Activated CD4-positive, CD25-positive, alpha-beta regulatory T cell (primary cell): ENCODE measurements around the gene OR1S2.
"Not testable (repeated sequence)": the region's sequence is repeated elsewhere in the genome, so short reads cannot be mapped to it uniquely, and the experiment has no call there.

Experiments used
- DNase-seq, 4 experiments: peaks; one replicate each; lab custom pipeline; 2025; lab: John Stamatoyannopoulos, UW

OR1S2 gene, protein sequence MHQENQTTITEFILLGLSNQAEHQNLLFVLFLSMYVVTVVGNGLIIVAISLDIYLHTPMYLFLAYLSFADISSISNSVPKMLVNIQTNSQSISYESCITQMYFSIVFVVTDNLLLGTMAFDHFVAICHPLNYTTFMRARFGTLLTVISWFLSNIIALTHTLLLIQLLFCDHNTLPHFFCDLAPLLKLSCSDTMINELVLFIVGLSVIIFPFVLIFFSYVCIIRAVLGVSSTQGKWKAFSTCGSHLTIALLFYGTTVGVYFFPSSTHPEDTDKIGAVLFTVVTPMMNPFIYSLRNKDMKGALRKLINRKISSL

DNA sequence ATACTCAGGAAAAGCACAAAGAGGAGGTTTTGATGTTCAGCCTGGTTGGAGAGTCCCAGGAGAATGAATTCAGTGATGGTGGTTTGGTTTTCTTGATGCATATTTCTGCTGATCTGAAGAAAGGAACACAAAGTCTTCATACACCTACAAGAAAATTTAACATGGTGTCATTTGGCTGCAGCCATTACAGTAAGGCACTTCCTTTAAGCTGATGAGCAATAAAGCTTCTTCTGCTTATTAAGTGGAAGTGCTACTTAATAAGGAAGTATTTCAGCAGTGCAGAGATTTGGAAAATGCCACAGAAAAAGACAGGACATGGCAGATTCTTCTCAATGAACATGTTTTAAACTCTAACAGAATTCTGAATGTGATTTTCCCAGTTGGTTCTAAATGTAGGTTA lies at the start of gene OR1S2:
Gene OR1S2 (minus strand): TSS at position 101 of the 400 bp plus-strand sequence. CDS start 0 bp downstream, at position 101.
- no peak for DNase-seq

DNA sequence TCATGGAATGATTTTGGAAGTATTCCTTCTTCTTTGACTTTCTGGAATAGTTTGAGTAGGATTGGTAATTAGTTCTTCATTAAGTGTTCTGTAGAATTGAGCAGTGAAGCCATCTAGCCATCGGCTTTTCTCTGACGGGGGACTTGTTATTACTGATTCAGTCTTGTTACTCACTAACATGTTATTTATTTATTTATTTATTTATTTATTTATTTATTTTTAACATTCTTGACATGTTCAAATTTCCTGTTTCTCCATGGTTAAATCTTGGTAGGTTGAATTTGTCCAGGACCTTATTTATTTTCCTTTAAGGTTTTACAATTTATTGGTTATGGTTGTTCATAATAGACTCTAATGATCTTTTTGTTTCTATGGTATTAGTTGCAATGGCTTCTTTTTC lies 40.0 kb upstream of the OR1S2 start:
- DNase-seq, result no peak

DNA sequence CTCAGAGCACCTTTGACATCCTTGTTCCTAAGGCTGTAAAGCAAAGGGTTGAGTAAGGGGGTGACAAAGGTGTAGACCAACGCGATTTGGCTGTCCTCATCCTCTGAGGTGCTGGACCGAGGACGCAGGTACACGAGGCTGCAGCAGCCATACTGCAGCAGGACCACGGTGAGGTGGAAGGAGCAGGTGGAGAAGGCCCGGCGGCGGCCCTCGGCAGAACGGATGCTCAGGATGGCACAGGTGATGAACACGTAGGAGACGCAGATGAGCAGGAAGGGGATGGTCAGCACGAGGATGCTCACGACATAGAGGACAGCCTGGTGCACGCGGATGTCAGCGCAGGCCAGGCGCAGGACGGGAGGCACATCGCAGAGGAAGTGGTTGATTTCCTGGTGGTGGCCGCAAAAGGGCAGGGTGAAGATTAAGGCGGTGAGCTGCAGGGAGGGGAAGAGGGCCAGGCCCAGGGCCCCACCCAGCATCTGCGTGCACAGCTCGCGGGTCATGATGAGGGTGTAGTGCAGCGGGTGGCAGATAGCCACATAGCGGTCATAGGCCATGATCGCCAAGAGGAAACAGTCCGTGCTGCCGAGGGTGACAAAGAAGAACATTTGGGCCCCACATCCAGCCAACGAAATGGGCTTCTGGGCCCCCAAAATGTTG lies 24.1 kb upstream of the OR1S2 start:
- DNase-seq, result no peak

DNA sequence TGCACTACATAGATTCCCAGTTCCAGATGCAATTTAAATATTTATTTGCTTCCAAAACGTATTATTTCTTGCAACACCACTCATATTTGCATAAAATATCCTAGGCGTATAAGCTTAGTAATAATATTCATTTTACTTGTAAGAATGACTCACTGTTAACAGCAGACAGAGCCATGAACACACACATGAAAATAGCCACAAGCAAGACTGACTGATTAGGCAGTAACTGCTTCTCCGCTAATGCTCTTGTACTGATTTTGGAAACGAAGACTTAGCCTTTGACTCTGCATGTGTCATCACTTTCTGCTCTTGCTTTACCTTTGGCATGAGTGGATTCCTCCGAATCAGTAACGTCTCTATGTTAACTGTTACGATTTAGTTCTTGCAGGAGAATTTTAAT lies 18.8 kb upstream of the OR1S2 start:
- DNase-seq, result no peak

DNA sequence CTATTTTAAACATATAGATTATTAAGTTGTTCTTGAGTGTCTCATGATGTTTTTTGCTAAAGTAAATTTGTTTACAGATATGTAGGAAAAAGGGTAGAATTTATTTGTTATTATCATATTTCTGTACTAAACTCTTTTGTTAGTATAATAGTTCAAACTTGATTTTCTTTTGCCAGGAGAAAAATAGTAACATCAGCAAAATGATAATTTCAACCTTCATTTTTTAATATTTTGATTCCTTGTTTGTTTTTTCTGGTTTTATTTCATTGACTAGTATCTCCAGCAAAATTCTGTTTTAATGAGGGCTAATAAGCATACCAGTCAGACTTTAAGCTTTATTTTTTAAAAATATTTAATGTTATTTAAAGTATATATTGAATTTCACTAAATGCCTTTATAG lies 12.5 kb upstream of the OR1S2 start:
- no peak for DNase-seq

DNA sequence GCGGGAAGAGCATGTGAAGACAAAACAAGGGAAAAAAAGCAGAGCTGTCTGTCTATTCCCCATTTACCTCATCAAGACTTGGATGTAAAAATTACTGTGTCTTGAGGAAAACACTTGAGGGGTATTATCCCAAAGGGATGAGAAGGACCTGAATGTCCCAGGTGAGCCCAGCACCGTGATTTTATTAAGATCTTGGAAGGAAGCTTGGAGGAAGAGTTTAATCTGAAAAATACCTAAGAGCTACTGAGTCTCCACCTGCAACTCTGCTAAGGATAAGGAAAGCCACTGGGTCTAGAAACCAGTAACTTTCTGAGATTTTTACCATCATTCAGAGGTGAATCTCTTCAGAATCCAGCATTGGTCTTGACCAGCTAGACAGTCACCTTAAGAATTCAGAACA lies 8.5 kb upstream of the OR1S2 start, which contains the start of gene OR1S1:
Gene OR1S1 (plus strand): TSS at position 301 of the 400 bp plus-strand sequence.
- not testable (repeated sequence) for DNase-seq

DNA sequence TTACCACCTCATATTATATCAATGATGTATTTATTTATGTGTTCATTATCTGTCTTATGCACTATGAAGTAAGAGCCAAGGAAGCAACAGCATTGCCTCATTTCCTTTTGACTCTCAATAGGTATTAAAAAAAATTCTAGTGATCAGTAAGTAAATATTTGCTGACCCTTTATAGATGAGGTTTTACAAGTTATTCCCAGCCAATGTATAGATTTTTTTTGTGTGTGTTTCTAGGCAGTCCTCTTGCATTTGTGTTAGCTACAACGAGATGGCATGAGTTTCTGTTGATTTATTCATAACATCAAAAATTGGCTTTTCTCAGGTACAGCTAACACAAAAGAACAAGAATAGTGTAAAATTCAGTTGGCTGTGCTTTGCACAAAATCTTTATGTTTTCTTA lies 4.7 kb downstream of the OR1S2 start:
- DNase-seq, result no peak

DNA sequence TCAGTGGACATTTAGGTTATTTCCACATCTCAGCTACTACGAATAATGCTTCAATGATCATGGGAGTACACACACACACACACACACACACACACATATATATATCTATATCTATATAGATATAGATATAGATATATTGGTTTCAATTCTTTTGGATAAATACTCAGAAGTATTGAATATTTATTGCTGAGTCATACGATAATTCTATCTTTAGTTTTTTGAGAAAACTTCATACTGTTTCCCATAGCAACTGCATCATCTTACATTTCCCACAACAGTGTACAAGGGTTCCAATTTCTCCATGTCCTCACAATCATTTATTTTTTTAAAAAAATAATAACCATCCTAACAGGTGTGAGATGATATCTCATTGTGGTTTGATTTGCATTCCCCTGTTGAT lies 8.0 kb downstream of the OR1S2 start:
- DNase-seq, result no peak

DNA sequence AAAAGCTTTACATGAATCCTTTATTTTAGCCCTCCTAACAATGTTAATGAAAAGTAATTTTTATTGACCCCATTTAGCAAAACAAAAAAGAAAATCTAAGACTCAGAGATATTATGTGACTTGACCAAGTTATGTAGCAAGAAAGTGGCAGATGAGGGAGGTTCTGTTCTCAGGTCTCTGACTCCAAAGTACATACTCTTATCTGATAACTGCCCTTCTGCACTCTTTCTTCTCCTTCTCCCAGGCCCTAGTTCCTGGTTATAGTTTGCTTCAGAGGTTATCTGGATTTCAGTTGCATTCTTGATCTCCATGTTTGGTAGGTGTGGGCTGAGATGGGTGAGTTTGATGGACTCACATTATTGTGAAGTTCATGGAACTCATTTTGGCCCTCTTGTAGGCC lies 10.6 kb downstream of the OR1S2 start:
- no peak for DNase-seq

DNA sequence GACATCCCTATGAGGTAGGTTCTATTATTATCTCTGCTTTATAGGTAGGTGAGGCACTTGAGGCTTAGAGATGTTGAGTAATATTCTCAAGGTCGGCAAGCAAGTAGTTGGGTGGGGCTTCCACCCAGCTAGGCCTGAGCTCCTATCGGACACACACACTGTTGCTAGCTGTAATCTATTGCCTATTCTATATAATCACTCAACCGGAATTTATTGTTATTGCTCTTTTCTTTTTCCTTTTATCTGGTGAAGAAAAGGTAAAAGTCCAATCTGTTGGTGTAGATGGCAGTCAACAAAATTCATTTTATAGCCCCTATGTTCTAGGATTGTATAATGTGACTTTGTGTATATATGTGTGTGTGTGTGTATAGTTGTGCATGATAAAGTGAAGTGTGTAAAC lies 11.7 kb downstream of the OR1S2 start:
- no peak for DNase-seq

DNA sequence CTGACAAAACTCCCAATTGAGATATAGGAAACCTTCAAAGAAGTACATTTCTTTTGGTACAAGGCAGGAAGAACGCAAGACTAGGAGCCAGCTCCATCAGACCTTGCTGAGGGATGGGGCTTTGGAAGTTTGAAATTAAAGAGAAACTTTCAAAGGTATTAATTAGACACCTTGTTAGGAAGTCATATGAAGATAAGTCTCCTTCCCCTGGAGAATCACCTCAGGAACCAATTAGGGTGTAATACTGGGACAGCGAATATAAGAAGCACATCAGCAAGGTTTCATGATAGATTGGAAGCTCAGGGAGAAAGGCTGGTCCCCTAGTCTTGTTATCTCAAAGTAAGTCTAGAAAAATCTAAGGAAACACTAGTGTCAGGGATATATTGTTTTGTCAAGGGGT lies 15.2 kb downstream of the OR1S2 start, which contains the start of gene OR9Q2:
Gene OR9Q2 (plus strand): TSS at position 301 of the 400 bp plus-strand sequence. CDS start 1,421 bp downstream, outside the sequence.
- no peak for DNase-seq

DNA sequence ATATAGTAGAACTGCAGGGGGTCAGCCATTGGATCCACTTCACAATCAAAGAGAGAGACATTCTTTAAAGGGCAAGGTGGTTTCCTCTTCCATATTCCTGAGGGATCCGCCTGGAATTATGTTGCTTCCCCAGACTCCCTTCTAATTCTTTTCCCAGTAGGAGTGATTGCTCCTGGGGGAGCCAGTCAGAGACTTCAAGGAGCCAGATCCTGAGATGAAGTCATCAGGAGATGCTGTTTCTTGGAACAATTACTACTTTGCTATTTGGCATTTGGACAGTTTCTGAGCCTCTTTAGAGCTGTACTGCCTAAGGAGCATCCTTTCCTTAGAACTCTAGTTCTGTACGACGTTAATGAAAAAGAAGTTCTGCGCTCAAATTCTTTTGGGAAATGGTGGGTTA lies 17.0 kb downstream of the OR1S2 start:
- DNase-seq, result no peak

DNA sequence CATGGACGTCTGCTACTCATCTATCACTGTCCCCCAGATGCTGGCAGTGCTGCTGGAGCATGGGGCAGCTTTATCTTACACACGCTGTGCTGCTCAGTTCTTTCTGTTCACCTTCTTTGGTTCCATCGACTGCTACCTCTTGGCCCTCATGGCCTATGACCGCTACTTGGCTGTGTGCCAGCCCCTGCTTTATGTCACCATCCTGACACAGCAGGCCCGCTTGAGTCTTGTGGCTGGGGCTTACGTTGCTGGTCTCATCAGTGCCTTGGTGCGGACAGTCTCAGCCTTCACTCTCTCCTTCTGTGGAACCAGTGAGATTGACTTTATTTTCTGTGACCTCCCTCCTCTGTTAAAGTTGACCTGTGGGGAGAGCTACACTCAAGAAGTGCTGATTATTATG lies 24.3 kb downstream of the OR1S2 start:
- DNase-seq, result no peak

DNA sequence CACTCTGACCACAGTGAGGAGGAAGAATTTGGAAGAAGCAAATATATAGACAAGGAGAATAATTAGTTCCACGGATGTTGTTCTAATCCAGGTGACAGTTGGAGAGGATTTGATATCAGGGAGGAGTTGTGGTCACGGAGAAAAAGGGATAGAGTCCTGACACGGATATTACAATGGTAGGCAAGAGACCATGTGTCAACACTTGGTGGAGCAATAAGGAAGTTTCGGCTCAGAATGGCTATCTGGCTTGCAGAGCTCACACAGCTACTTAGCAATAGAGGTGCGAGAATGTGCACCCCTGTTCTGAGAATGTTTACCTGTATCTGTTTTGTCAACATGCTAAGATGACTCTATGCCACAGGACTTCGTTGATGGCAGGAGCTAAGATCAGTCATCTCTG lies 25.5 kb downstream of the OR1S2 start:
- no peak for DNase-seq

DNA sequence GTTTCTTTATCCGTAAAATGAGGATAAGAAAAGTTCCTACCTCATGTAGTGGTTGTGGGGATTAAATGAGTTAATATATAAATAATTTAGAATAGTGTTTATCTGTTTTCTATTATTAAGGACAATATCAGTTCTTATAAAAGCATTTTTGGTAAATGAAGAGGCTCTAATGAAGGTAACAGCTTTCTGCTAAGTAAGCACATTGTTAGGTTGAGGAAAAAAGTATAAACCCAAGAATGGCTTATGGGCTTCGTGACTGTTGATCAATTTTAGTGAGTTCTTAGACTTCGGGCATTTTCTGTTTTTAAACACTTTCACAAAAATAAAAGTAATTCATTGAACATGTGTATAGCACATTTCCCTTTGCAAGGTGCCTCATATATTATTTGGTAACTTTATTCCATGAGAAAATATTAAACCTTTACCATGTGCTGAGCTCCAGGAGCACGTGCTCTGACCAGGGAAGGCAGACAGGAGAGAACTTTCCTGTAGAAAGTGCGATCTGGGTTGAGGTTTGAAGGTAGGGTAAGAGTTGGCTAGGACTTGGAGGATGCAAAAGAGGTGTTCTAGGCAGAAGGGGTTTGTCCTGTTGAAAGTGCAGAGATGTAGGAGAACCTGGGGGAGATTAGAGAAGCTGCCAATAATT lies 26.4 kb downstream of the OR1S2 start:
- DNase-seq, result no peak

DNA sequence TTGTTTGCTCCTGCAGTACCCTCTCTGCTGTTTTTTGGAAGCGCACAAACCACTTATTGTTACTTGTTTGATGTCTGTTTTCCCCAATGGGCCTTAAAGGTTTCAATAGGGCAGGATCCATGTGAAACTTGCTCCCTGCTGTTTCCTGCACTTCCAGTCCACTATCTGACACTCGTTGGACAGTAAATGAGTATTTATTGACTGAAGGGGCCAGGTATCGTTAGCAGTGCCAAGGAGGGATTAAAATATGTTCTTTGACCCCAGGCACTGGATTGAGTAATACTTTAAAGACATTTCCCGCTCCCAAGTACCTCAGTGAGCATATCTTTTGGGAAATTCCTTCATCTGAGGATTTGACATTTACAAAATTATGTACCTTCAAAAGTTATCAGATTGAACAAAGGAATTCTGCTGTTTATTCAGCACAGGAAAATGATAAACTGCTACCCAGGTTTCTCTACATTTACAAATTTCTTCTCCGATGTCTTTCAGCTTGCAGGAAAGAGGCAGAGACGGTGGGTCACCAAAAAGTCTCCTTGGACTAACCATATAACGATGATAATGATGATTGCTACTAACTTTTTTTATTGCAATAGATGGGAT lies 38.3 kb downstream of the OR1S2 start:
- DNase-seq, result no peak

DNA sequence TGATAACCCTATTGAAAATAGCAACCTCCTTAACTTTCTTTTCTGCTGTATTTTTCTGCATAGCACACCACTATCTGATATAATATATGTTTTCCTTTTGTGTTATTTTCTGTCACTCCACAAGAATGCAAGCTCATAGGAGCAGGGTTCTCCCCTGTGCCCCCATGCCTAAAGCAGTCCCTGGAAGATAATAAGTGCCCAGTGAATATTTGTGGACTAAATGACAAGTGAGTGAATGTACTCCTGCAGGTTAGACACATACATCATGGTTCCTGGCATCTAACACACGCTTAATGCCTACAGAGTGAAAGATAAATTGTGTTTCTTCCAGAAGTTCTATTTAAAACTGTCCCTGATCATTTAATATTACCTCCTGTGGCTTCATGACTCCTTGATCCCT lies 39.0 kb downstream of the OR1S2 start:
- no peak for DNase-seq

DNA sequence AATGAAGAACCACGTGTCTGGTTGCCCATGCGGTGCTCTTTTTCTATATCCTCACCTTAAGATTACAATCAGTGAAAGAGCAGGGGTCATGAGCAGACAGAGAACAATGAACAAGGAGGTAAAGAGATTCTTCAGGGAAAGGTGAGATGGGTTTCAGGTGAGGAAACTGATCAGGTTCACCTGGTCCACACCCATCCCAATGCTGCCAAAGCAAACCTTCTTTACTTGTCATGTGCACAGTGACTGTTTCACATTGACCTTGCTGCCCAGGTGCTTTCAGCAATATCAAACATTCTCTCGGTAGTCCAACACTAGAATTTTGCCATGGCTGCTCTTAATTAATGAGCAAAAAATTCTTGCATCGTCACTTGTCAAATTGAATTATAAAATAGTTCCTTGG lies 39.6 kb downstream of the OR1S2 start:
- no peak for DNase-seq
